Activated CD4-positive, alpha-beta T cell treated with anti-CD3 and anti-CD28 coated beads for 48 hours (primary cell): ENCODE data around the gene BLID.

ENCODE experiments used
- DNase-seq: peaks from one replicate; pipeline ENCODE4 v3.0.0-alpha.2; 2020

The BLID gene

DNA sequence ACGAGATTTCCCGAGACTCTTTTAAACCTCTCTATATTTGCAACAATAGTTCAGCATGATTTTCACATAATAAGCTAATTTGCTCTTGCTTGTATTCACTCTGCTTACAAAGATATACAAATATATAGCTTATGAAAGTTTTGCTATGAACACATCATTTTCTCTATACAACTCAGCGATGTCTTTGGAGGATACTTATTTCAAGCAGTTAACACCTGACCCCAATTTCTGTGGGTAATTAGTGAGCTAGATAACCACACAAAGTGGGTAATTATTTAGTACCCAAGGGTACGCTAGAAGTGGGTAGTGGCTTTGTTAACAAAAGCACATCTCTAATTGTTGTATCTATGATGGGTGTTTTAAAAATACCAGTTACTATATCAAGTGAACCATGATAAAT, 12.3 kb downstream of the BLID start:
- no peak for DNase-seq

DNA sequence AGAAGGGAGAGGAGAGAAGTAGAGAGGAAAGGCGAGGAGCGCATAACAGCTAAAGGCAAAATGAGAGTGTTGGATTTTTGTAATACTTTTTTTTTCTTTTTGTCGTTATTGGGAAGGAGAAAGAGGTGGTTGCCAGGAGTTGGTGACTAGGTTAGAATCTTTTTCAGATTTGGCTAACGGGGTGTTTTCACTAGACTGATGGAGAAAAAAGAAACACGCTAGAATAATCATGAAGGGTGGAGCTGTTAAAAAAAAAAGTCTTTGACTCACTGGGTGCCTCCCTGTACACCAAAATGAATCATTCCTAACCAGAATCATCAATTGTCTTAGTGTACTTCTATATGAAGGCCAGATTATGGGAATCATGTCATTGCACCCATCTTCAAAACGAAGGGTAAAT, 12.7 kb downstream of the BLID start:
- no peak for DNase-seq

DNA sequence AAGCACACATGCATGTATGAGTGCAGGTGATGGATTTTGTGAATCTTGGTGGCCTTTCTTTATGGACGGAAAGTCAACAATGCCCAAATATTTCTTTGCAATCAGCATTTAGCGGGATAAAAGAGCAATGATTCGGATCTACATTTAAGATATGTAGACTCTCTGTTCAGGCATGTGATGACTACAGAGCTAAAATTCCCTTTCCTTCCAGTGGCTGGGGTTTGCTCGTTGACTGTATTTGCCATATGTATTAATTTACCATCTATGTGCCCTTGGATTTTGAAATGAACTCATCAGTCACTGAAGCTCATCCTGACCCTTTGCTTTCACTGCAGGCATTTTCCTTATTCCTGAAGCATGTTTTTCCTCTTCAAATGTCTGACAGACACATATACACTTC, 13.6 kb downstream of the BLID start:
- DNase-seq, result no peak

DNA sequence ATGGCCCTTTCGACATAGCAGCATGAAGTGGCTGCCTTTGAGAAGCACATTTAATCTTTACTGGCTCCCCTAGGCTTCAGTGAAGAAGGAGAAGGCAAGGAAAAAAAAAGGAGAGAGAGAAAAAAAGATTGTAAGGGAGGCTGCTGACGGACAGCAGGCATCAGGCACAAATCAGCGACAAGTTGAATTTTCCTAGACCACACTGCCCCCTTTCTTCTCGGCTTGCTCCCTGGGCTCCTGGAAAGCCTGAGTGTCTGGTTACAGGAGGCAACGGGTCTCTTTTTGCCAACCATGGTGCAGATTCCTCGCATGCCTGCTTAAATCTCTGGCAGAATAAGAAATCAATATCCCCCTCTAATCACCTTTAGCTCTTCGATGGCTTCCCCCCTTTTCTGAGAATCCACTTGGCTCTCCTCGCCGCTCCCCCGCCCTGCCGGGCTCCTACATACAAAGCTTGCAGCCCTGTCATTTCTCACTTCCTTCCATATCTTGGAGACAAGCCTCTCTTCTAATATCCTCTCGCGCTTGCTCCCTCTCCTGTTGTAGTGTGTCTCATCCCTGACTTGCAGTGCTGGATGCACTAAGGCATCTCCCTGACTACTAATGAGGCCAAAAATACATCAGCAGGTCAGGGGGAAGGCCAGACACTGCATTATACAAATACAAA, 14.3 kb downstream of the BLID start:
- no peak for DNase-seq

DNA sequence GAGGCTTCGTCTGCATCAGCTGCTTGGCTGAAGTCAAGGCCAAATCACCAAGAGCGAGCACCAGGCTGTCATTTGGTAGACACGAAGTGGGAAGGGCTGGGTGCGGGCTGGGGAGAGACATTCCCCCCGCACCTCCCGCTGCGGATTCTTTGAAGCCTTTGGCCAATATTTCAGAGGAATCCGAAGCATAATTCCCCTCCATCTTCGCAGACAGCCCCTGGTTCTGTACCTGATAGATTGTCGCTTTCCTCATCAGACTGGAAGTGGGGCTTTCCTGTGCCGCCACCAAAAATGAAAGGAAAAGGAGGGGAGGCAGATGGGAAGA, 15.3 kb downstream of the BLID start:
- DNase-seq, result no peak

DNA sequence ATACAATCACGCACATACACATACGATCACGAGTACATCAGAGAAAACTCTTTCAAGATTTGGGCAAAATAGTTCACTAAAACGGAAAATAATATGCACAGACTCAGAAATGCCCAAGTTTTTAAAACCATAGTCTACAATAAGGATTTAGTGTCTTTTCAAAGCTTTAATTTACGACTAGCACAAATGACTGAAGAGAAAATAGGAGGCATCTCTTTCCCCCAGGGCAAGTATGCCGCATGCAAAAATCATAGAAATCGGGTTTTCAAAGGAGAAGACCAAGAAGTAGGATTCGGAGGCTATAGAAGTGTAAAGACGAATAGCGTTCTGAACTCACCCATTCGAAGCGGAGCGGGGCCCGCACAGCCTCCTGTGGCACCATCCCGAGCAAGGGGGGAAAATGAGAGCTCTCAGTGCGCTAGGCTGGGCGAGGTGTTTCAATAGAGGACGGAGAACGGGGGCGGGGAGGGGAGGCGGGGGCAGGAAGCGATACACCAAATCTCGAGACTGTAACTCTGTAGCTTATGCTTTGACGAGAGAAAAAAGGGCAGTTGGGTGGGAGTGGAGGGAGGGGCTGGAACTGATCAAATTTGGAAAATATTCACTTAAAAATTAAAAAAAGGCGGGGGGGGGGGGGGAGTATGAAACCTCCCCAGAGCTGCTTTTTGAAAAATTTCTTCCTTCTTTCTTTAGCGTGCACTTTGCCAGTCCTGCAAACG, 15.8 kb downstream of the BLID start:
- DNase-seq, result peak; percentile 2

DNA sequence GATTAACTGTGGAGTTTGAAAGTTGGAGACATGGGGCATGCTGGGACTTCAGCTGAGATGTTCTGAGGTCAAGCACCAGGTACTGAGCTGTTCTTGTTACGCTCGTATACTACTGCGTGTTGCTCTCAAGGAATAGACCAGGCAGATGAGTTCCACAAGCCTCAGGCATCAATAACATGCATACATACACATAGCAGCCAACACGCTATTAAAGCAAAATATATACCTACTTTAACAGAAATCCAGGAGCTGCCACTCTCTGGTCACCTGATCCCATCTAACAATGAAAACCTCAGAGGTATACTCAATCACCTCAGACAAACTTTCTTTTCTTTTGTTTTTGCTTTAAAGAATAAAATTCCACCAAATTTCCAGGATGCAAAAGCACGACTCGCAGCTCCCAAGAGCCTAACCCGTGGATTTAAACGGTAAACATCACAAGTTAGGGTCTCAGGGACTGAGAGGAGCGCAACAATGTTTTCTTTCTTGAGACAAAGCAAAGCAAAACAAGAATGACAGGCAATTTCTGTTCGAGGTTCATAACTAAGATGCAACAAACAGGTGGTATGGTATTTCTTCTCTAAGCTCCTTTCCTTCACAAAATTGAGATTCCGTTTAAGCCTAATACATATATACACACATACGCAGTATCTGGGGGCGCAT, 16.5 kb downstream of the BLID start:
- DNase-seq, result no peak

DNA sequence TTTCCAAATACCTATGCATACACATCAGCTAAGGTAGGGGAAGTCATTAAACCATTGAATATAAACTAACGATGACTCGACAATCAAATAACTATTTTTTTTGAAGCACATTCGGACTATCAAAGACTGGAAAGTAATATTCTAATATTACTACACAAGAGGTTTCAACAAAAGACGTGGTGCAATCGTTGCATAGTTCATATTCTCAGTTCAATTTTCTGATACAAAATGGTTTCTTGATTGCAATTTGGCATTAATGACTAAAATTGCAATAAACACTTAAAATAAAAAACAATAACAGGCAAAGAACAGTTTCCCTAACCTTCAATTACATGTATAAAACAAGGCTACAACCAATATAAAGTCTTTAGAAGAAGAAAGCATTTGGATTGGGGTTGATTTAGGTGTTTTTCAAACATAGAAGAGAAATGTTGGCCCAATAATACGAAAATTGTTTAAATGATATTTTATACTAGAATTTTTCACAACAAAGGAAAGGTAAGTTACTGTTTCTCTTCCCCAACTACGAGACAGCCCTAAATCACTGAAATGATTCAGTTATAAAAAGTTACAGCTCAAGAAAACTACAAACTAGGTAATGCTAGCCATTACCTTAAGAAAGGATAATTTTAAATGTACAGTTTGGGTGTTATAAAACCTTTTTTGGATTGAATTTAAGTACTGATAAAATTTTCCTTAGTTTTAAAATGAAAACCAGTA, 17.6 kb downstream of the BLID start:
- no peak for DNase-seq

DNA sequence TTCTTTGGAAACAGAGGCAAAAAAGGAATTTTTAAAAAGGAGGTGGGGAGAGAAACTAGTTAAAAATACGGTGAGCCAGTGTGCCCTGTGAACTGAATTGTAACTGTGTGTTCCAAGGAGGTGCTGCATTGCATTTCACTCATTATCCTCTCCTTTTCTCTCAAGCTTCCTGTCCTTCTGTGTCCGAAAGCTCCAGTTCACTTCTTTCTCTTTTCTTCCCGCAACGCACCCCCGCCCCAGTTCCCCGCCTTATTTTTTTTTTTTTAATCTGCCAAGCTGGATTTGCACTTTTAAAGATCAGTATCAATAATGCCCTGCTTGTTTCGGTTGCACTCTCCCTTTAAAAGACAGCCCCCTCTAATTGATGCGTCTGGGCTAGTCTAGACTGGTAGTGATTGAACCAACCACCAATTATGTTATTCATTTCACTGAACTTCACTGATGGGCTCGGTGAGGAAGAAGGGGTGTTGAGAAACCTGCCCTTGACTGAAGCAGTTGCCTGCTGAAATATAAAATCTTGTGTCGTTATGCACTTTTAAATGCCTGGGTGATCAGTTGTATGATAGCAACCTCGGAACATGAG, 18.5 kb downstream of the BLID start:
- DNase-seq, result no peak

DNA sequence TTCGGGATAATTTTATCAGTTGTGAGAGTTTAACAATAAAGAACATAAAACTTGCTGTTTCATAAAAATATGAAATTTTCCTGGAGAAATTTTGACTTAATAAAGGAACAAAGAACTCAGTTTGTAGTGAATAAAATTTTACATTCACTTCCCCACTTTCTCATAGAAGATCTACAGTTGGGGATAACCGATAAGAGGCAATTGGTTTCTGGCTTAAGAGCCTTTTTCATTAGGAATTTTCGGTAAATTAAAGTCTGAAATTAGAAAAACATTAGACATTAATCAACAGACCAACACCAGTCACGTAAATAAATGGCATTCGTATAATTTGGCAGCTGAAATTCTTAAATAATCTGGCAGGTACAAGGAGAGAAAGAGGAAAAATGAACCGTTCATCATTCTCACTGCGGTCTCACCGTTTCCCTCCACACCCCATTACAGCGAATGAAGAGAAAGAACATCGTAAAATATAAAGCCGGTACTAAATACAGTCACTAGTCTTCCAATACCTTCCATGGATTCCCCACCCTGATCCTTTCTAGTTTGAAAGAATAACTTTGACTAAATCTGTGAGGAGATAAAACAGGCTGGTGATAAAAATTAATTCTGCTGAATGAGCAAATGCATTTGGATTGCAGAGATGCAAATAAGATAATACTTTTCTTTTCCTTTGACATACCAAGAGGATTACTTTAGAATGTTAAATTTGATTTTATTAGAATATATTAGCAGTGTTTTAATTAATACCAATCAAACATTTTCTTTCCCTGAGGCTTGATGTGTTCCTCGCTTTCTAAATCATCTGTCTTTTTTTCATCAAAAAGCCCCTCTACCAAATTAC, 19.5 kb downstream of the BLID start:
- no peak for DNase-seq

DNA sequence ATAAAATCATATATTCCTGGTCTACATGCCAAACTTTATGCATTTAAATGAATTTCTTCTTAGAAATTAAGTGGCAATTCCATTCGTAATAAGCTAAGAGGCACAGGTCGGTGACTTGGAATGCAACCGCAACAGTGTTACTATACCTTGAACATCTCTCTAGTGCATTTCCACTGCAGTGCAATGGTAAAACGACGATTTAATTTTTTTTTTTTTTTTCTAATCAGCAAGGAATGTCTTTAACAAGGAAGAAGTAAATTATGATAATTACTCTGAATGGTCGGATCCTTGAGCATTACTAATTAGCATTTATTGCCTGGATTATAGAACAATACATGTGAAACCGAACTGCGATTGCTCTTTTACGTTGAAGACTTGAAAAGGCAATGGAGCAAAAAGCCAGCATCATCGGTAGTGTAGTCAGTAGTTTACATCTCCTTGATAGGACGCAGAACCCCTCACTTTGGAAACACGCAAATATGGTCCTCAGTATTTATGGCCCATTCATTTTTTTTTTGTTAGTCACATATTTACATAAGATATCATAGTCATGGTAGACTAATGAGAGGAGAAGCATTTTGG, 20.2 kb downstream of the BLID start:
- DNase-seq, result no peak

DNA sequence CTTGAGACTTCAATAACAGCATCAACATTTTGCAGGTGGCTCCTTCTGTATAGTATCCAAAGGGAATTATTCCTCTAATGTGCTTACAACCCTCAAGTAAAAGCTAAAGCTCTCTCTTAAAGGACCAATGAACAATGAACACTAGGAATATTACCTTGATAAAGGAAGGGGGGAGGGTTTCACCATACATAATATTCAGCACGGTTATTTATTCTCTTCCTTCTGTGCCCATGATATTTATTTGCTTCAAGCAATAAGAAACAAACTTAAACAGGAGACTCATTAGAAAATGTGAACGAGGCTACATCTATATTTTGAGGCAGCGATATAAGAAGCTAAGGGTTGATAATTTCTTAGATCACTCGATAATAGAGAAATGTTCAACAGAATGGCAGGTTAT, 21.2 kb downstream of the BLID start:
- DNase-seq, result no peak

DNA sequence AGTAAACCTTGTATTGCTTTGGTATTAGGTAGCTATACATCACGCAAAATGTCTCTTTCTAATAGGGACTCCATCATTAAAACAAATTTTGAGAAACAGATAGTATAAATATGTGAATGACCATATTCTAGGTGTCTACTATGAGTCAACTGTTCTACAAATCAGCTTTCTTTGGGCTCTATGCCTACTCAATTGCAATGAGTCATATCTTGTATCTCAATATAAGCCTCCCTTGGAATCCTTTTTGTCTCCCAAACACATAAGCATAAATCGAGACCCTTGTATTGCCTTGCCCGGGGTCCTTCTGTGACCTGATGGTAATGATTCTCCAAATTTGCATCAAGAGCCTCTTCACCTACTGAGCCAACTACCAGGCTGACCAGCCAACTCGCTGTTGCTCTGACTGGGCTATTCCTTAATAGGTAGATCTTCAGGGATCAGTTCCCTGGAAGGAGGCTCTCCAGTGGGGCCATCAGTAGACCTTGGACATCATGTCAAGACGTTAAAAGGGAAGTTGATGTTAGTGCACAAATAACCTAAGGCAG, 22.2 kb downstream of the BLID start:
- no peak for DNase-seq

DNA sequence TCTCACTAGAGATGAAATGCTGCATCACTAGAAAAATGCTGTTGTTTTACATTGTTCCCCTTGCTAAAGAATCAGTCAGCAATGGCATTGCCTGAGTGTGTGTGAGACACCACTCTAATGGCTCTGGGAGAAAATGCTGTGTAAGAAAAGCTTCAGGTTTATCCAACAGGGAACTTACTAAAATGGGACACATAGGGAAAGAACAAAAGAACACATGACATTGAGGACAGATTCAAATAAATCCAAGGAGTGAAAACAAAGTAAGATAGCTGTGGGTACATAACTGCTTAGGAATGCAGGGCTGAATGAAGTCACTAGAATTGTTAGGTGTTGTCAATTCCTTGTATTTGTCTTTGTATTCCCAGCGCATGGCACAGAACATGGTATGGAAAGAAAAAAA, 24.2 kb downstream of the BLID start:
- no peak for DNase-seq

DNA sequence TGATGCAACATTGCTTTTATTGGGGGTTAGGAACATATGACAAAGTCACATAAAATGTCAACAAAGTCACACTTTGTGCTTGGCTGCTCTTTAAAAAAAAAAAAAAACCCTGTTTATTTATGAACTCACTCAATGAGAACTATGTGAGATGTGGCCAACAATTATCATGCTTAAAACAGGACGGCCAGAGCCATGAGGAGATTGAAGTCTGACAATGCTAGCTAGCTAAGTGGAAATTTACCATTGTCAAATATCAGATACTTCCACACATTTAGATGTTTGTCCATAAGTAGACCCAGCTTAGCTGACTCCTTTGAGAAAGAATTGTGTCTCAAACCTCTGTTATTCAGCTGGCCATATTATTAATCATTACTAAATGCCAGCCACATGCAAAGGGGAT, 26.9 kb downstream of the BLID start:
- DNase-seq, result no peak

DNA sequence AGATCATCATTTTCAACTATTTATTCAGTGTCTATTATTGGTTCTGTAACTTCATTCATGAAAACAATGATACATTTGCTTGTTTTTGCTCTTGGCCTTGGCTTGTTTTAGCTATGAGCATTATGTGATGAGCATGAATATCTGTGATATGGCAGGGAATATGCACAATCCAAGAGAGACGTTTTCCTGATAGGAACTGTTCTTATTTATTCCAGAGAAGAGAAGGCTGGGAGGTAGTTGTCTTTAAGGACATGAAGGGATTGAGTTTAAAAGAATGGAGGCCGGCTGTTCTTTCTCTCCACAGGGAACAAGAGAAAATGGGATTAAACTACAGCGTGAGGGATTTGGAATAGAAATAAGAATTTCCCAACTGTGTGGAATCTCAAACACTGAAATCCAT, 30.3 kb downstream of the BLID start:
- no peak for DNase-seq

DNA sequence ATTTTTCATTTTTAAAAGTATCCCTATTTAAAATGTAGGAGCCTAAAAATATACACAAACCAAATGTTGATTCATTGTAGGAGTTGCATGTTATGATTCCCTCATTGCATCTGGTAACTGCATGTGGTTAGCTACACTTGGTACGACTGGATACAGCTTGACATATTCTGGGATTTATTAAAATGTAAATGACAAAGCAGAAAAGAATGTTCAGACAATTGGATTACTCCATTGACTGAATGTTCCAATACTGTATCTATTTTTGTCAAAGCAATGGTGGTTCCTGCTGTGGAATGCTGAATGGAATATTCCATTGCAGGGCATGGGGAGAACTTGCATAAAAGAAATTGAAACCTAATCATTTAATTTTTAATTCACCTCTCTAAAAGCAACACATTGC, 30.8 kb downstream of the BLID start:
- DNase-seq, result no peak

DNA sequence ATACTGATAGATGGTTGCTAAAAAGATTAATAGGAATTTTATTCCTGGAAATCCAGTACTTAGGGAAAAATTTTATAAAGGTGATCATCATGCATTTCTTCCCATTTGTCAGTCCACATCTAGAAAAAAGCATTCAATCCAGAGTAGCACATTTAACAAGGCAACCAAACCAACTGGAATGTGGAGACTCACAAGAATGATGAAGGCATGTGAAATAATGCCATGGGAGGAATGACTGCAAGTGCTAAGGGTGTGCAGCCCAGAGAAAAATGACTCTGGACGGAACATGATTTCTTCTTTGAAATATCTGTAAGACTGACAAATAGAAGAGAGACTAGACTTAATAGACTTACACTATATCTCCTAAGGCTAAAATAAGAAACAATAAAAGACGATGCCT, 33.8 kb downstream of the BLID start:
- DNase-seq, result no peak

DNA sequence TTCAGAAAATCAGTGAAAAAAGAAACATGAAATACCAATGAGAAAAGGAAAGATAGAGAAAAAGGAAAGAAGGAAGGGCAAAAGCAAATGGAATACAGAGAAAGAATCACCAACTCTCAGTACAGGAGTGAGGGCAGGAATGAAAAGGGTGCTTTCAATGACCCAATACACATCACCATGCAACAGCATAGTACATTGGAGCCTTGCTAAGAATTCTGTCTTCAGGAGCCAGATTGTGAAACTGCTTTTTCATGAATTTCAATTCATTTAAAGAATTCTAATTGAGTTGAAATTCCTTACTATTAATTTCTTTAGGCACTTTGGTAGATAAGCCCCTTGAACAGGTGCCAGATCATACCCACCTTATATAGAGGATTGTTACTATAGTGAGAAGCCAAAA, 34.9 kb downstream of the BLID start:
- no peak for DNase-seq

DNA sequence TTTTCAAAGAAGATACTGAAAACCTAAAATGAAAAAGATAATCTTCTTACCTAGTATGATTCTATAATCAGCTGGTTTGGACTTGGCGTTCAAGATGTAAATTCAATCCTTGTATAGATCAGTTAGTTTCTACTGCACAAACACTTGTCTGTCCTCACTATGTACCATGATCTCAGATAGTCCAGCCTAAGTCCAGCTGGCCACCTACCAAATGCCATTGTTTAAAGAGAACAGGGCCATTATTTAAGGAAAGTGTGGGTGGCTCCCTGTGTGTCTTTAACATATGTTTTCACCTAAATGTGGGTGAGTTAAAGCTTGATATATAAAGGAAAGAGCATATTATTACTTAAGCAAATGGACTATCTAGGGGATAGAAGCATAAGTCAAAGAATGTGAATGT, 38.6 kb downstream of the BLID start:
- no peak for DNase-seq

DNA sequence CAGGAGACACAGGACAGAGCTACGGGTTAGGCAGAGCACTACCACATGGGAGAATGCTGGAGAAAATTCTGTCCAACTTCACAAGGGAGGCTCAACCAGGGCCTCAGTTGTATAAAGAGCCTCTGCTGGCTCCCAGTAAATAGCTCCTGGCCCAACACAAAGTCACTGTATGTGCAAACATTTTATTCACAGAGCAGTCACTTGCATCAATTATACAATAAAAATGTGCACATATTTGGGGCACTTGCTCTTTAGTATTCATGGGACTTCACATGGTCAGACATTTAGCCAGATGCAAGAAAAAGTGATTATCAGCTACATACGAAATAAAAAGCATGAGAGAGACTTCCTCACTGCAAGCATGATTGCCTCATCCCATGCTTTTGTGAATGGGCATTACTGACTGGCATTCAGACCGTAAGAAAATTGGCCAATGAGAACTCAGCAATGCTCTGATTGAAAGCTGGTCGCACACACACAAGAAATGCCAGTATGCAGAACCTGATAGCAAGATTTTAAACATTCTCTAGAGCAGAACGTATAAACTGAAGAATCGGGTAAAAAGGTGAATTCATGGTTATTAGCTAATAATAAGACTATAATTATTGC, 39.4 kb downstream of the BLID start:
- no peak for DNase-seq

DNA sequence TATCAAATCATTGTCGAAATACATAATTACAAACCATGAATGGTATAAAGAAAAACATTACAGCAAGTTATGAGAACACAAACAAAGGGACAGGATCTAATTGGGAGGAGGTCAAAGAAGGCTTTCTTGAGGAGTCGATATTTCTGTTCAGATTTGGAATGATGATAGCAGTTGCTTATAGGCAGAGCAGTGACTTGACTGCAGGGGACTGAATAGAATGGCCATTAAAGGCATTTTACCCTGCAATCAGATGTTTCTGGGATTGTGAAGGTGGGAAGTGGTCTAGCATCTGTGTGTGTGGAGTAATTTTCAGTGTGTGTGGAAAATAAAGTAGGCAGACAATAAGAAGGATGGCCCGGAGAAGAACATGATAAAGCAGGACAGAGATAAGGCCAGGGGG, 41.0 kb downstream of the BLID start:
- no peak for DNase-seq
